Inflammatory macrophage treated with lipopolysaccharide for 4 hours (primary cell): ENCODE data around the gene CALM1.

Source experiments
- DNase-seq: peaks from one replicate; pipeline ENCODE4 v3.0.0-alpha.2; 2020

The CALM1 gene

GRCh38 chr14:90444077-90444696 lies 47.4 kb downstream of the CALM1 start:
- DNase-seq: peak; percentile 25

- no peak for DNase-seq
These were observed 48.2 kb downstream of the CALM1 start for GRCh38 chr14:90445011-90445410.

- no peak for DNase-seq
These were observed 49.6 kb downstream of the CALM1 start for GRCh38 chr14:90446405-90446804.

GRCh38 chr14:90447720-90448497 lies 51.1 kb downstream of the CALM1 start:
- no peak for DNase-seq

DNA sequence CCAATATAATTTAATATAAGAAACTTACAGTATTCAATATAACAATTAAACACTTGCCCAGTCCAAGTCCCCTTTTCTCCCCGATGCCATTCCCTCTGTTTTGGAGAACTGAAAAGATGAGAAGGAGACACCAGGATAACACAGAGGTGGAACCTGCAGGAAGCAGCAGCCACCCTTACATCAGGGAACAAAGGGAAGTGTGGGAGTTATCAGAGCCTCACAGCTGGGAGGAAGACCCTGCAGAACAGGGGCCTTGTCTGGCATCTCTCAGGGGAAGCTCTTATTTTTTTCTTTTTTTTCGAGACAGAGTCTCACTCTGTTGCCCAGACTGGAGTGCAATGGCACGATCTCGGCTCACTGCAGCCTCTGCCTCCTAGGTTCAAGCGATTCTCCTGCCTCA lies 52.6 kb downstream of the CALM1 start:
- DNase-seq: no peak

DNA sequence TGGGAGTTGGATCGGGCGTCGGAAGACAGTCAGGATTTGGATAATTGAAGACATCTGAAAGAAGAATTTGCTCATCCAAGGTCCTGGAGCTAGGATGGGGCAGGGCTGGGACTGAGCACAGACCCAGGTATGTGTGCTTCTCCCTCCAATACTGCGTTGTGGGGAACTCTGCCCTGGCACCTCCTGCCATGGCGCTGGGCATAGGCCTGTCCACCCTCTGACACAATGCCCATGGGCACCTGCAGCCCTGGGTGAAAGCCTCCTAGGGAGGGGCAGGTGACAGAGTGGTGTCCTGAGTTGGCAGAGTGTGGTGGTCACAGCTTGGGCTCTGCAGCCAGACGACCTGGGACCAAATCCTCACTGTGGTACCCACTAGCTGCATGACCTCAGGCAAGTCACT lies 53.3 kb downstream of the CALM1 start:
- DNase-seq: no peak

GRCh38 chr14:90450667-90451066 lies 53.8 kb downstream of the CALM1 start:
- DNase-seq: no peak

DNA sequence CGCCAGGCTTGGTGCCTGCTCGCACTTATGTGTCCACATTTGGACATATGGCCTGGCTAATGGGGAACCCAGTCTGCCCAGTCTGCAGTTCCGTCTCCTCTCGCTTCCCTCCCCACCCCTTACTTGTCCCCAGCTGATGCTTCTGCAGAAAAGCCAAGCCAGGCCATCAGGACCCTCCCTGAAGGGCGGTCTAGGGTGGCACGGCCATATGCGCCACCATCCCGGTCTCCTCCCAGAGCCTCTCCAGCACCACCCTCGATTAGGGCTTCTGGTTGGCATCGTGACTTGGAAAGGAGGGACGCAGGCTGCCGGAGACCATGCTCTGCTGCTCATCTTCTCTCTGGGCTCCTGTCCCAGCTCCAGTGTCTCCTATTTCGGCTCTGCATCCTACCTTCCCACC lies 54.6 kb downstream of the CALM1 start:
- no peak for DNase-seq

GRCh38 chr14:90451961-90452360 lies 55.1 kb downstream of the CALM1 start:
- DNase-seq: peak; percentile 43

- DNase-seq: no peak
These were observed 55.5 kb downstream of the CALM1 start for GRCh38 chr14:90452366-90452765.

- DNase-seq: no peak
These were observed 56.6 kb downstream of the CALM1 start for GRCh38 chr14:90453401-90453951.

- no peak for DNase-seq
These were observed 57.5 kb downstream of the CALM1 start for GRCh38 chr14:90454041-90455000.

DNA sequence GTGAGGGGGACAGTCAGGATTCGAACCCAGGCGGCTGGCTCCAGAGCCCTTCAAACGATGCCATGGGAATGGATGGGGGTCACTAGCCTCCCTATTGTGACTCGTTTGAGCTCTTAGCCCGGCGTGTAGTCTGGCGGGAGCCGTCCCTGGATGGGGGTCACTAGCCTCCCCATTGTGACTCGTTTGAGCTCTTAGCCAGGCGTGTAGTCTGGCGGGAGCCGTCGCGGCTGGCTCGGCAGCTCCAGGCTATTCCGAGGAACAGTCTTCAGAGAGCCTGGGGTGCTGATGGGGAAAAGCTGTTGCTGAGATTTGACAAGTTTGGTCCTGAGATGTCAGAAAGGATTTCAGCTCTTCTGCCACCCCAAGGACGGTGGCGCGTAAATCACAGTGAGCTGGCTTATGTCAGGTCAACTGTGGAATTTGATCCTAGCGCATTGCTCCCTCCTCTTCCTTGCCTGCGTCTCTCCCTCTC lies 58.3 kb downstream of the CALM1 start:
- no peak for DNase-seq

GRCh38 chr14:90456551-90456950 lies 59.7 kb downstream of the CALM1 start:
- no peak for DNase-seq

GRCh38 chr14:90457186-90457585 lies 60.4 kb downstream of the CALM1 start:
- no peak for DNase-seq
